ENCODE data around the gene TMEM151B. TPM values are rescaled to one million over a fixed set of nuclear protein-coding genes. Genes with fewer than 3 reads are reported as not detected.
"Not testable (repeated sequence)": the region's sequence is repeated elsewhere in the genome, so short reads cannot be mapped to it uniquely, and the experiment has no call there.

TMEM151B gene
- total and polyA plus RNA-seq, 2 of the 4 experiments (the other 2 are of a cell fraction), result not detected

GRCh38 chr6:44327760-44328159 lies 57.5 kb downstream of the TMEM151B start:
- no peak overlapping the region for H2AK9ac ChIP-seq (replicated peaks; ENCODE audit: low read depth, low read length, poor library complexity)
- H3K4ac ChIP-seq (ENCODE audit: low read depth, low read length), result no peak overlapping the region
- intact Hi-C loops (cut with micrococcal nuclease), result no loop called here
- H3K4me3 ChIP-seq (ENCODE audit: insufficient read depth, low read depth, low read length), result no peak overlapping the region
- no peaks in the 10 kb centered on the region for H3K9me3 ChIP-seq (ENCODE audit: control insufficient read depth, insufficient read depth, low read length)
- CTCF ChIA-PET, result interaction anchor here (1.4 kb wide), 1 partner anchor 15 kb away, joined by 3 read pairs; the partner anchor contains the start of gene AARS2
- H2BK15ac ChIP-seq (ENCODE audit: low read depth, low read length), result no peak overlapping the region
- no peak overlapping the region for H3K9ac ChIP-seq (ENCODE audit: low read depth, low read length)
- H2BK120ac ChIP-seq (ENCODE audit: low read depth, low read length), result no peak overlapping the region
- no peak overlapping the region for H4K5ac ChIP-seq (ENCODE audit: low read depth, low read length)
- H3K27ac ChIP-seq (ENCODE audit: insufficient read depth, low read length), result no peak overlapping the region
- no peak overlapping the region for H3K56ac ChIP-seq (ENCODE audit: extremely low read depth, insufficient read depth, low read length)
- H2AFZ ChIP-seq (replicated peaks; ENCODE audit: low read length, poor library complexity), result no peak overlapping the region
- BruUV-seq (replicated peaks), result no TSS peak
- no peak overlapping the region for H4K8ac ChIP-seq (ENCODE audit: low read depth in 2 of 2, low read length in 2 of 2)
- 40% methylated on average over 1 of the region's 2 CpGs; no CpG with 5 or more reads in 1 of the 2 experiments for WGBS, 2 experiments (ENCODE audit: extremely low coverage in 2 of 2, insufficient read length in 1 of 2)
- ATAC-seq (ENCODE audit: low read depth) (no peak), DNase-seq (no peak)
- no peak overlapping the region for H2AK5ac ChIP-seq (ENCODE audit: low read depth, low read length)
- POLR2A ChIA-PET (ENCODE audit: unreplicated experiment), result no interaction called here
- H3K23ac ChIP-seq (ENCODE audit: low read depth, low read length), result no peak overlapping the region
- H3K9me1 ChIP-seq (ENCODE audit: insufficient read depth, low read length), result no peaks in the 10 kb centered on the region
- no peak for TF ChIP-seq RCOR1 (IDR thresholded peaks at IDR 0.05; ENCODE audit: insufficient replicate concordance, low read length)
- TF ChIP-seq BHLHE40 (IDR thresholded peaks at IDR 0.05; ENCODE audit: low read depth, low read length), result no peak
- no peak for TF ChIP-seq MXI1 (IDR thresholded peaks at IDR 0.05; ENCODE audit: borderline replicate concordance, low read depth, low read length)
- TF ChIP-seq MAFK (IDR thresholded peaks at IDR 0.05; ENCODE audit: low read depth, low read length), result no peak
- H4K91ac ChIP-seq (ENCODE audit: insufficient read depth, low read depth, low read length), result no peak overlapping the region
- H4K20me1 ChIP-seq (ENCODE audit: insufficient read depth, low read length), result no peaks in the 10 kb centered on the region
- H3K4me2 ChIP-seq (ENCODE audit: low read depth, low read length), result no peak overlapping the region
- dilution Hi-C loops (cut with HindIII; ENCODE audit: low sequenced_read_pairs, unreplicated experiment), result no loop called here
- H3K4me1 ChIP-seq (ENCODE audit: control insufficient read depth, insufficient read depth, low read length), result no peaks in the 10 kb centered on the region
- no peak overlapping the region for H3K14ac ChIP-seq (replicated peaks; ENCODE audit: low read depth, low read length)
- no peaks in the 10 kb centered on the region for H3K79me1 ChIP-seq (ENCODE audit: low read depth in 1 of 2, low read length in 2 of 2)
- peaks cover 52% of the 10 kb centered on the region for H3K27me3 ChIP-seq (ENCODE audit: control insufficient read depth, insufficient read depth, low read length)
- in situ Hi-C loops (cut with MboI; ENCODE audit: low sequenced_read_pairs), result no loop called here
- H3K18ac ChIP-seq (ENCODE audit: low read depth, low read length), result no peak overlapping the region
- no peak overlapping the region for H2BK5ac ChIP-seq (ENCODE audit: low read depth, low read length, poor library complexity, severe bottlenecking)
- H2BK20ac ChIP-seq (ENCODE audit: low read depth, low read length), result no peak overlapping the region
- no peaks in the 10 kb centered on the region for H3K36me3 ChIP-seq (ENCODE audit: control insufficient read depth, insufficient read depth, low read length)

- H2AFZ ChIP-seq (replicated peaks; ENCODE audit: low read length, poor library complexity); H4K8ac ChIP-seq (ENCODE audit: low read depth in 2 of 2, low read length in 2 of 2); H3K4ac ChIP-seq (ENCODE audit: low read depth, low read length); dilution Hi-C loops (cut with HindIII; ENCODE audit: low sequenced_read_pairs, unreplicated experiment); H3K27ac ChIP-seq (ENCODE audit: insufficient read depth, low read length); H4K5ac ChIP-seq (ENCODE audit: low read depth, low read length); POLR2A ChIA-PET (ENCODE audit: unreplicated experiment); BruUV-seq (replicated peaks); H2BK20ac ChIP-seq (ENCODE audit: low read depth, low read length); H4K91ac ChIP-seq (ENCODE audit: insufficient read depth, low read depth, low read length); H3K56ac ChIP-seq (ENCODE audit: extremely low read depth, insufficient read depth, low read length); H3K18ac ChIP-seq (ENCODE audit: low read depth, low read length); H3K36me3 ChIP-seq (ENCODE audit: control insufficient read depth, insufficient read depth, low read length); H3K4me3 ChIP-seq (ENCODE audit: insufficient read depth, low read depth, low read length); H3K79me1 ChIP-seq (ENCODE audit: low read depth in 1 of 2, low read length in 2 of 2); H3K9ac ChIP-seq (ENCODE audit: low read depth, low read length); H2BK15ac ChIP-seq (ENCODE audit: low read depth, low read length); H2BK5ac ChIP-seq (ENCODE audit: low read depth, low read length, poor library complexity, severe bottlenecking); H3K14ac ChIP-seq (replicated peaks; ENCODE audit: low read depth, low read length); H2BK120ac ChIP-seq (ENCODE audit: low read depth, low read length); DNase-seq; H2AK5ac ChIP-seq (ENCODE audit: low read depth, low read length); H3K9me3 ChIP-seq (ENCODE audit: control insufficient read depth, insufficient read depth, low read length); intact Hi-C loops (cut with micrococcal nuclease); H3K4me1 ChIP-seq (ENCODE audit: control insufficient read depth, insufficient read depth, low read length); H3K23ac ChIP-seq (ENCODE audit: low read depth, low read length); H3K9me1 ChIP-seq (ENCODE audit: insufficient read depth, low read length); H3K4me2 ChIP-seq (ENCODE audit: low read depth, low read length); H2AK9ac ChIP-seq (replicated peaks; ENCODE audit: low read depth, low read length, poor library complexity); in situ Hi-C loops (cut with MboI; ENCODE audit: low sequenced_read_pairs); ATAC-seq (ENCODE audit: low read depth); H4K20me1 ChIP-seq (ENCODE audit: insufficient read depth, low read length): not testable (repeated sequence)
- no CpG with 5 or more reads among the region's 9 CpGs for WGBS, 2 experiments (ENCODE audit: extremely low coverage in 2 of 2, insufficient read length in 1 of 2)
- peaks cover 51% of the 10 kb centered on the region for H3K27me3 ChIP-seq (ENCODE audit: control insufficient read depth, insufficient read depth, low read length)
- CTCF ChIA-PET, result interaction anchor here (1.4 kb wide), 1 partner anchor 15 kb away, joined by 3 read pairs; the partner anchor contains the start of gene AARS2
Measured at GRCh38 chr6:44328203-44328602, 58.0 kb downstream of the TMEM151B start.
